NCI-H1417 treated with DMSO at 0.1 percent for 48 hours (cell line): ENCODE measurements around the gene PRMT9.

Experiments used
- DNase-seq: peaks from one replicate; lab custom pipeline; 2025; lab: John Stamatoyannopoulos, UW

Gene PRMT9

GRCh38 chr4:147617841-147618691 lies 65.9 kb downstream of the PRMT9 start:
- DNase-seq: no peak

DNA sequence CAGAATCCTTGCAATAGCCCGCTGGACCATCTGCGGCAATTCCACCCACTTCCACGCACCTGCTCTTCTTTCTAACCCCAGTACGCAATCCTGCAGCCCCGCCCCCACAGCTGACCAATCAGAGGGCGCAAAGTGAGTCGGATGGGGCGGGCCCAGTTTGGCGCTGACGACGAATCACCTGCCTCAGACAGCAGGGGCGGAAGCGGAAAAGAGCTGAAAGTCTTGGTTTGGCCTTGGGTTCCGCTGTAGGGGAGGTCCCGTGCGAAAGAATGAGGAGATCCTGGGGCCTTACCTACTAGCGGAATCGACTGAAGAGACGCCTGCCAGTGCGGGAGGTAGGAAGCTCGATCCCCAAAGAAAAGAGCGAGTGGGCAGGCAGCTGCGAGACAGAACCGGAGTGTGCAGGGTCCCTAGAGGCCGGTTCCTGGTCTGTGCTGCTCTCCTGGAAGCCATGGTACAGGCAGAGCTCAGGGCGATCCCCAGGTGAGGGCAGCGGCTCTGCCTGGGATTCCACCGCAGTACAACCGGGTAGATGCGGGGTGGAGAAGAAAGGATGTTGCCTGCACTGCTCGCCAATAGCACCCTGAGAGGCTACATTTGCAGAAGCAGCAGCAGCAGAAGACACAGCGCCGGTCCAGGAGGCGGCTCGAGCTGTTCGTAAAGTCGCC lies 66.7 kb downstream of the PRMT9 start, which contains the start of gene TMEM184C:
Gene TMEM184C, plus strand, starts transcription at position 225 of the 668 bp plus-strand sequence. CDS start 560 bp downstream, outside the sequence.
- DNase-seq: peak; percentile 78

- DNase-seq: no peak
Observed at GRCh38 chr4:147616849-147617172, 67.2 kb downstream of the PRMT9 start.

- no peak for DNase-seq
Observed at GRCh38 chr4:147610686-147611085, 73.3 kb downstream of the PRMT9 start.

DNA sequence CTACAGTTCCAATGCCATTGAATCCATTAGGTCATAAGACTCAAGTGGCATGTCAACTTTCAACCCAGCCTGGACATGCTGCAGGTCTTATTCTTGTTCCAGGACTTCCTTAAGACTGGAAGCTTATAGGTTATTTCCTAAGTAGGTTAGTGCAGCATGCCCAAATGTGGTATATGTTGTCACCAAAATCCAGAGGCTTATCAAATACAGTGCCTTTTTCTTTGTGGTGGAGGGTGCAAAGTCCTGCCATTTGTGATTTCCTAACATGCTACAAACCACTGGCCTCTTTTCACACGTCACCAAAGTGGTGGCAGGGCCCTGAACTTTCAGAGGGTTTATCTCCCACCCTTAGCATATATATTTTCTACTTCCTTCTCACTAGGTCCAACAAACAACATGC lies 76.5 kb downstream of the PRMT9 start:
- DNase-seq: no peak

- no peak for DNase-seq
Observed at GRCh38 chr4:147605499-147605898, 78.5 kb downstream of the PRMT9 start.

DNA sequence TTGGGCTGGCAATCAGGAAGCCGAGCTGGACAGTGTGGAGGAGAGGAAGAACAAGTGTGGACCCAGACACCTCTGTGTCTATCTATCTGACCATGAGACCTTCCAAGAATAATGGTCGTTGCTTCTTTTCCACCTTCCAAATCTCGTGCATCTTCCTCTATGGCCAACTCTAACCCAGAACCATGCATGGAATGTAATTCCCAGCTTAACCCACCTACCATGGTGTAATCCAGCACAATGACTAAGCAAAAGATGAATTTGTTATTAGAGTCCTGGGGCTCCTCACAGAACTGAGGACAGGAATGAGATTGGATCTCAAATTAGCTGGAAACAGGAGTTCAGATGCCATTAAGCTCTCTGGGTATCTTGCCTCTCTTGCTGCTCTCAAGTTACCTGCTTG lies 84.2 kb downstream of the PRMT9 start:
- no peak for DNase-seq

- DNase-seq: no peak
Observed at GRCh38 chr4:147599206-147599605, 84.8 kb downstream of the PRMT9 start.

- DNase-seq: no peak
Observed at GRCh38 chr4:147597561-147597960, 86.4 kb downstream of the PRMT9 start.

DNA sequence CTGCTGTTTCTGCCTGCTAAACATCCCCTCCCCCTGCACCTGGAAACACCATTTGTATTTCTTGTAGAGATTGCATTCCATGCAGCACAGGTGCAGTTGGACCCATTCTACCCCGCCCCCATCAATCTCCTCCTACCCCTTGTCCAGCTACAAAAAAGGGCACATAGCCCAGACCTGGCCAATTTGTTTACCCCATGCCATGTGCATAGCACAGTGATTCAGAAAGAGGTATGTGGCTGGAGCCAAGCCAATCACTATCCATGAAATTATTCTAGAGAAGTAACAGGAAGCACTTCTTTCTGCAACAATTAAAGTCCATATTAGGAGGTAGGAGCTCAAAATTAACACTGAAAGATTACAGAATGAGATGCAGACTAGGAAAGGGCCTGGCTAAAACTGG lies 87.0 kb downstream of the PRMT9 start:
- no peak for DNase-seq

- DNase-seq: no peak
Observed at GRCh38 chr4:147596377-147596776, 87.6 kb downstream of the PRMT9 start.

DNA sequence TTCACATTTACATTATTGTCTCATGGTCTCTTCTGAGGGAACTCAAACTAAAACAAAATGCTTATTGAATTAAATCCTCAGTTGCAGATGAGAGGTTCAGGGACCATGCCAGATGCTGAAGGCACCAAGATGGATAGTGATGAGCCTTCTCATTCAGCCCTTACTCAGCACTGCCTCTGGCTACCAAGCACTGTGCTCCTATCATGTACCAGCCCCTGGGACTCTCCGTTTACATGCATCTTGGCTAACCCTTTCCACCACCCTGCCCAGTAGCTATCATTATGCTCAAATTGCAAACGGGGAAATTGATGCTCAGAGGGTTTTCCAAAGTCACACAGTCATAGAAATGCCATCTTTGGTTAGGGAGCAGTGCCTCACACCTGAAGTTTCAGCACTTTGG lies 89.4 kb downstream of the PRMT9 start:
- DNase-seq: no peak

DNA sequence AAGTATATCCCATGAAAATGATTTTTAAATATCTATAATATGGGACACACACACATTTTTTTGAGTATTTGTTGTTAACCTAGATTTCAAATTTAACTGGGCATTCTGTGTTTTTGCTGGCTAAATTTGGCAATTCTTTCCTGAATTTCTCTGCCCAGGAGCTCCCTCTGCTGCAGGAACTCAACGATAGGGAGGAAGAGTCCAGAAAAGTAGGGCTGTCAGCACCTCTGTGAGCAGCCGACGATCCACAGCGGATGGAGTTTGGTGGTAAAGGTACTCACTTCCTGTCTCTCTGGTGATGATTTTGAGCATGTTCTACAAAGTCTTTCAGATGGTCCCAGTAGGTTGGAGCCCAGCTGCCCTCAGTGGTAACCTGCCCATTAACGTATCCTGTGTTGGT lies 89.9 kb downstream of the PRMT9 start:
- no peak for DNase-seq

GRCh38 chr4:147591106-147591505 lies 92.9 kb downstream of the PRMT9 start:
- DNase-seq: no peak

DNA sequence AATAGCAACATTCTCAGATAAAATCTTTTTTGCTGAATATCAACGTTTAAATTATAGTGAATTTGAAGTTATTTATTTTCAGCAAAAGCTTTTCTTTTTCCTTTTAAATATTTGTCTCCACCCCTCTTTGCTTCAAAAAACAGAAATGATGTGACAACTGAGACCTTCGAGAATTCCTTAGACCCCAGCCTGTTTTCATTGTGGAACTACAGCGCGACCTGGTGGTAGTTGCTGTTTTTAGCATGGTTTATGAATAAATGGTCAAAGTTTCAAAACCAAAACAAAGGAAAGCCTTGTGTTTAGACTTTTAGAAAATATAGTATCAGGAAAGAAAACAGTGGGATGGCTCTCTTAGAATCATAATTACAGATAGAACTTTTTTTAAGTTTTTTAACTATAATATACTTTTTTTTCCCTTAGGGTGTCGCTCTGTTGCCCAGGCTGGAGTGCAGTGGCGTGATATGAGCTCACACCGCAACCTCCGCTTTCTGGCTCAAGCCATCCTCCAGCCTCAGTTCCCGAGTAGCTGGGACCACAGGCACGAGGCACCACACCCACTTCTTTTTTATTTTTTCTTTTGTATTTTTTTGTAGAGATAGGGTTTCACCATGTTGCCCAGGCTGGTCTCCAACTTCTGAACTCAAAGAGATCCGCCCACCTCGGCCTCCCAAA lies 93.6 kb downstream of the PRMT9 start:
- DNase-seq: peak; percentile 19

GRCh38 chr4:147589586-147589985 lies 94.4 kb downstream of the PRMT9 start:
- DNase-seq: no peak
